Endothelial cell (in vitro differentiated cells): ENCODE measurements around the gene NSA2. TPM values are rescaled to one million over a fixed set of nuclear protein-coding genes. Genes with fewer than 3 reads are reported as not detected.

Experiments used
- DNase-seq: peaks from one replicate; pipeline ENCODE4 v3.0.0; 2021; ENCODE audit warnings: low spot score
- H3K27ac Mint-ChIP-seq: one replicate; pipeline ENCODE4 v1.8.0; 2021; ENCODE audit warnings: mixed read lengths, inconsistent platforms; ENCODE audit not compliant: unreplicated experiment
- H3K27me3 Mint-ChIP-seq: one replicate; pipeline ENCODE4 v1.8.0; 2021; ENCODE audit warnings: mild to moderate bottlenecking, moderate library complexity, mixed read lengths, inconsistent platforms; ENCODE audit not compliant: unreplicated experiment
- H3K36me3 Mint-ChIP-seq: one replicate; pipeline ENCODE4 v1.8.0; 2021; ENCODE audit warnings: mild to moderate bottlenecking, low read depth, mixed read lengths, inconsistent platforms; ENCODE audit not compliant: unreplicated experiment
- H3K4me1 Mint-ChIP-seq: one replicate; pipeline ENCODE4 v1.8.0; 2021; ENCODE audit warnings: mild to moderate bottlenecking, mixed read lengths, inconsistent platforms; ENCODE audit not compliant: unreplicated experiment
- H3K4me3 Mint-ChIP-seq: one replicate; pipeline ENCODE4 v1.8.0; 2021; ENCODE audit warnings: mild to moderate bottlenecking, mixed read lengths, inconsistent platforms; ENCODE audit not compliant: unreplicated experiment
- H3K9me3 Mint-ChIP-seq: one replicate; pipeline ENCODE4 v1.8.0; 2021; ENCODE audit warnings: mixed read lengths, inconsistent platforms; ENCODE audit not compliant: unreplicated experiment
- CTCF ChIP-seq: fragments of 200-600 bp; sonication (generic); IDR thresholded peaks from one replicate; pipeline ENCODE4 v1.5.0; 2021; ENCODE audit warnings: antibody characterized with exemption; ENCODE audit not compliant: unreplicated experiment
- total RNA-seq: library from RNA; stranded (reverse); fragmentation: NEBNext Ultra II Directional; extraction: Animal tissue kit (Norgen Biotek cat#: 25700); gene quantifications from one replicate; pipeline ENCODE4 v1.2.1, GENCODE V29; 2021; ENCODE audit not compliant: unreplicated experiment

Gene NSA2
- total RNA-seq, 1 donor from 2014 or later = 59.2 TPM

GRCh38 chr5:74765929-74766328, 1.1 kb upstream of the NSA2 start:
- no peak for TF ChIP-seq CTCF
- Mint-ChIP-seq H3K27me3 (no peaks in the 10 kb centered on the region), H3K4me1 (peaks cover 25% of the 10 kb centered on the region), H3K27ac (peak overlapping the region; percentile 97), H3K36me3 (peaks cover 12% of the 10 kb centered on the region), H3K9me3 (no peaks in the 10 kb centered on the region), H3K4me3 (peak overlapping the region; percentile 100)
- DNase-seq = no peak

- DNase-seq = no peak
Observed at GRCh38 chr5:74766418-74766848, 616 bp upstream of the NSA2 start.

GRCh38 chr5:74767579-74767913, 497 bp downstream of the NSA2 start:
- DNase-seq = no peak

More at GRCh38 chr5:74766418-74766848, 616 bp upstream of the NSA2 start:
- H3K4me1 Mint-ChIP-seq = peaks cover 25% of the 10 kb centered on the region
- H3K27ac Mint-ChIP-seq = peak overlapping the region; percentile 97
- H3K9me3 Mint-ChIP-seq = no peaks in the 10 kb centered on the region
- peaks cover 12% of the 10 kb centered on the region for H3K36me3 Mint-ChIP-seq
- peak; percentile 69 for TF ChIP-seq CTCF
- H3K27me3 Mint-ChIP-seq = no peaks in the 10 kb centered on the region
- peak overlapping the region; percentile 100 for H3K4me3 Mint-ChIP-seq

GRCh38 chr5:74772359-74772758, 5.3 kb downstream of the NSA2 start:
- H3K4me3 Mint-ChIP-seq = no peak overlapping the region
- peaks cover 8% of the 10 kb centered on the region for H3K4me1 Mint-ChIP-seq
- no peak for DNase-seq
- H3K27ac Mint-ChIP-seq = no peak overlapping the region
- TF ChIP-seq CTCF = no peak
- H3K27me3 Mint-ChIP-seq = no peaks in the 10 kb centered on the region
- no peaks in the 10 kb centered on the region for H3K9me3 Mint-ChIP-seq
- peaks cover 6% of the 10 kb centered on the region for H3K36me3 Mint-ChIP-seq

More at GRCh38 chr5:74767579-74767913, 497 bp downstream of the NSA2 start:
- H3K36me3 Mint-ChIP-seq = peaks cover 12% of the 10 kb centered on the region
- H3K27ac Mint-ChIP-seq = peak overlapping the region; percentile 97
- H3K9me3 Mint-ChIP-seq = no peaks in the 10 kb centered on the region
- peaks cover 25% of the 10 kb centered on the region for H3K4me1 Mint-ChIP-seq
- no peak for TF ChIP-seq CTCF
- no peaks in the 10 kb centered on the region for H3K27me3 Mint-ChIP-seq
- H3K4me3 Mint-ChIP-seq = peak overlapping the region; percentile 100

- DNase-seq = no peak
- Mint-ChIP-seq H3K27ac (no peak overlapping the region), H3K36me3 (no peaks in the 10 kb centered on the region), H3K4me1 (peaks cover 5% of the 10 kb centered on the region), H3K4me3 (no peak overlapping the region), H3K27me3 (no peaks in the 10 kb centered on the region), H3K9me3 (no peaks in the 10 kb centered on the region)
- TF ChIP-seq CTCF = no peak
Observed at GRCh38 chr5:74778609-74779008, 11.6 kb downstream of the NSA2 start.
